Smooth muscle cell (in vitro differentiated cells): ENCODE data around the gene FAM237B. TPM values are rescaled to one million over a fixed set of nuclear protein-coding genes. Genes with fewer than 3 reads are reported as not detected.

Source experiments
- DNase-seq: peaks from one replicate; lab custom pipeline; 2025; ENCODE audit not compliant: unreplicated experiment; lab: John Stamatoyannopoulos, UW
- H2AFZ ChIP-seq: fragments of 200-600 bp; sonication (generic); 2 replicates; pipeline ENCODE4 v1.6.0; 2016; ENCODE audit warnings: antibody characterized with exemption, low read depth, mild to moderate bottlenecking
- H3F3A ChIP-seq: fragments of 200-600 bp; sonication (generic); 2 replicates; pipeline ENCODE4 v1.6.0; 2017; ENCODE audit warnings: antibody characterized with exemption, low read depth
- H3K27ac ChIP-seq: fragments of 200-600 bp; sonication (generic); 2 replicates; pipeline ENCODE4 v1.5.1; 2016; ENCODE audit warnings: low read depth, mild to moderate bottlenecking
- H3K27me3 ChIP-seq: fragments of 200-600 bp; sonication (generic); 2 replicates; pipeline ENCODE4 v1.6.1; 2016; ENCODE audit warnings: low read depth, mild to moderate bottlenecking
- H3K36me3 ChIP-seq: fragments of 200-600 bp; sonication (generic); 2 replicates; pipeline ENCODE4 v1.5.1; 2016; ENCODE audit warnings: low read depth
- H3K4me1 ChIP-seq: fragments of 200-600 bp; sonication (generic); 2 replicates; pipeline ENCODE4 v1.5.1; 2016; ENCODE audit warnings: low read depth
- H3K4me2 ChIP-seq: fragments of 200-600 bp; sonication (generic); 2 replicates; pipeline ENCODE4 v1.6.0; 2016; ENCODE audit warnings: mild to moderate bottlenecking
- H3K4me3 ChIP-seq: fragments of 200-600 bp; sonication (generic); 2 replicates; pipeline ENCODE4 v1.5.1; 2016; ENCODE audit warnings: mild to moderate bottlenecking
- H3K79me2 ChIP-seq: fragments of 200-600 bp; sonication (generic); 2 replicates; pipeline ENCODE4 v1.6.0; 2016; ENCODE audit warnings: low read depth, mild to moderate bottlenecking
- H3K9ac ChIP-seq: fragments of 200-600 bp; sonication (generic); 2 replicates; pipeline ENCODE4 v1.6.0; 2016; ENCODE audit warnings: low read depth
- H3K9me3 ChIP-seq: fragments of 200-600 bp; sonication (generic); replicated peaks from 2 replicates; pipeline ENCODE4 v1.5.1; 2016; ENCODE audit warnings: low read depth
- H4K20me1 ChIP-seq: fragments of 200-600 bp; sonication (generic); 2 replicates; pipeline ENCODE4 v1.6.0; 2016; ENCODE audit warnings: low read depth
- WGBS: methylation state at CpG from one replicate; pipeline ENCODE4 v1.1.7; 2016; ENCODE audit warnings: low lambda C conversion rate; 5-methylcytosine and 5-hydroxymethylcytosine counted together
- polyA plus RNA-seq: library from polyadenylated mRNA; unstranded; fragments of >200 nt; fragmentation: Nextera tagmentation; extraction: Ambion mirVana; gene quantifications from 2 replicates; pipeline ENCODE4 v1.2.1, GENCODE V29; 2016
- total RNA-seq: library from RNA; depleted of rRNA; stranded (reverse); fragments of >200 nt; gene quantifications from 2 replicates; pipeline ENCODE4 v1.2.3, GENCODE V29; 2014
- TF ChIP-seq, protein P1 (sequence below): fragments of 200-600 bp; sonication (generic); IDR thresholded peaks from 2 replicates; pipeline ENCODE4 v1.5.1; 2017; ENCODE audit warnings: borderline replicate concordance, mild to moderate bottlenecking, antibody characterized with exemption; ENCODE audit not compliant: insufficient read depth, poor library complexity, severe bottlenecking

The FAM237B gene
- total and polyA plus RNA-seq, 2 experiments from 2014 or later, result not detected

DNA sequence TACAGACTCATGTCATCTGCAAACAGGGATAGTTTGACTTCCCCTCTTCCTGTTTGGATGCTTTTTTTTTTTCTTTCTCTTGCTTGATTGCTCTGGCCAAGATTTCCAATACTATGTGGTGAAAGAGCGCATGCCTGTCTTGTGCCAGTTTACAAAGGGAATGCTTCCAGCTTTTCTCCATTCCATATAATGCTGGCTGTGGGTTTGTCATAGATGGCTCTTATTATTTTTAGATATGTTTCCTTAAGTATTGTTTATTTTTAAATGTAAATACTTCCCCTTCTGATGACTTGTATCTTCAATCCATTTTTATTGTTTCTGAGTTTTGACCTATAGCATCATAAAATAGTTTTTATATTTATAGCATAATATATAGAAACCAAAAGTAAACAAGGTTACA, 17.9 kb downstream of the FAM237B start:
- H3K9ac ChIP-seq, result no peak overlapping the region
- H3K4me2 ChIP-seq, result no peak overlapping the region
- no peaks in the 10 kb centered on the region for H3K36me3 ChIP-seq
- H3K9me3 ChIP-seq, result no peaks in the 10 kb centered on the region
- TF ChIP-seq, protein P1, sequence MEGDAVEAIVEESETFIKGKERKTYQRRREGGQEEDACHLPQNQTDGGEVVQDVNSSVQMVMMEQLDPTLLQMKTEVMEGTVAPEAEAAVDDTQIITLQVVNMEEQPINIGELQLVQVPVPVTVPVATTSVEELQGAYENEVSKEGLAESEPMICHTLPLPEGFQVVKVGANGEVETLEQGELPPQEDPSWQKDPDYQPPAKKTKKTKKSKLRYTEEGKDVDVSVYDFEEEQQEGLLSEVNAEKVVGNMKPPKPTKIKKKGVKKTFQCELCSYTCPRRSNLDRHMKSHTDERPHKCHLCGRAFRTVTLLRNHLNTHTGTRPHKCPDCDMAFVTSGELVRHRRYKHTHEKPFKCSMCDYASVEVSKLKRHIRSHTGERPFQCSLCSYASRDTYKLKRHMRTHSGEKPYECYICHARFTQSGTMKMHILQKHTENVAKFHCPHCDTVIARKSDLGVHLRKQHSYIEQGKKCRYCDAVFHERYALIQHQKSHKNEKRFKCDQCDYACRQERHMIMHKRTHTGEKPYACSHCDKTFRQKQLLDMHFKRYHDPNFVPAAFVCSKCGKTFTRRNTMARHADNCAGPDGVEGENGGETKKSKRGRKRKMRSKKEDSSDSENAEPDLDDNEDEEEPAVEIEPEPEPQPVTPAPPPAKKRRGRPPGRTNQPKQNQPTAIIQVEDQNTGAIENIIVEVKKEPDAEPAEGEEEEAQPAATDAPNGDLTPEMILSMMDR, result no peak
- 100% methylated on average over 1 of the region's 1 CpG for WGBS
- no peak overlapping the region for H2AFZ ChIP-seq
- no peak overlapping the region for H3K4me3 ChIP-seq
- no peaks in the 10 kb centered on the region for H3K79me2 ChIP-seq
- H3K27me3 ChIP-seq, result no peaks in the 10 kb centered on the region
- H3K27ac ChIP-seq, result no peak overlapping the region
- no peak for DNase-seq
- no peaks in the 10 kb centered on the region for H3K4me1 ChIP-seq
- H3F3A ChIP-seq, result no peaks in the 10 kb centered on the region
- H4K20me1 ChIP-seq, result no peaks in the 10 kb centered on the region

DNA sequence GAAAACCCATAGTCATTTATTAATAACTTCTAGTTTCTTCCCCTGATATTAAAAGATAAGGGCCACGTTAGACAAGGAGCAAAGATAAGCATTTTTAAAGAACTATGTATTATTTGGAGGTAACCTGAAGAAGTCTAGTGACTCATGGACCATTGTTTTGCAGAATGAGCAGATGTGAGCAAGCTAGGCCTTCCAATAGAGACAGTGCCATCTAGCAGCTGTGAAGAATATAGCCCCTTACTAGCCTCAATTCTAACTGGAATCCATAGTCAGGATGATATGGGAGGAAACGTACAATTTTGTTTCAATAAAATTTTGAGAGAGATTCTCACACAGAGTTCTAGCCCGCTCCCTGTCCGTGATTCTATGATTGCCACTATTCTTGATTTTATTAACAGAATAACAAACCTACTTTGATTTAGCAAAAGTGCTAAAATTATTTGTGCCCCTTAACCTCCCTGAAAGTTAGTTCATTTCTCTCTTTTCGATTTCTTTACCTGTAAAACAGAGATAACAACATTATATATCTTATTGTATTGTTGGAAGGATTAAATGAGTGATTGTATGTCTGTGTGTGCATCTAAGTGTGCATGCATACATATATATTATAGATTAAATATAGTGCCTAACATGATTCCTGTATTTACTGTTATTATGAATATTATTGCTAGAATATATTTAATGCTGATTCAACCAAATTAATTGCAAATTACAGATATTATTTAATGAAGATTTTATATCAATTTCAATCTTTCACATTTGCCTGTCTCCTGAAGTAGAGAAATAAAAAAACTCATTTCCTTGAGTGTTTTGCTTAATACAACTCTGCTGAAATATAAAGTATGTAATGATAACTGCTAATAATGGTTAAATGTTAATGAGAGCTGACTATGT, 22.7 kb downstream of the FAM237B start:
- Histone ChIP-seq H4K20me1 (no peaks in the 10 kb centered on the region), H3K4me2 (no peak overlapping the region), H3K27me3 (no peaks in the 10 kb centered on the region), H2AFZ (no peak overlapping the region), H3K4me3 (no peak overlapping the region), H3K9me3 (no peaks in the 10 kb centered on the region), H3K9ac (no peak overlapping the region), H3K79me2 (no peaks in the 10 kb centered on the region), H3K36me3 (no peaks in the 10 kb centered on the region), H3K27ac (no peak overlapping the region), H3K4me1 (no peaks in the 10 kb centered on the region), H3F3A (no peaks in the 10 kb centered on the region)
- 44% methylated on average over 5 of the region's 5 CpGs for WGBS
- TF ChIP-seq, protein P1, result peak; percentile 33
- DNase-seq, result no peak

DNA sequence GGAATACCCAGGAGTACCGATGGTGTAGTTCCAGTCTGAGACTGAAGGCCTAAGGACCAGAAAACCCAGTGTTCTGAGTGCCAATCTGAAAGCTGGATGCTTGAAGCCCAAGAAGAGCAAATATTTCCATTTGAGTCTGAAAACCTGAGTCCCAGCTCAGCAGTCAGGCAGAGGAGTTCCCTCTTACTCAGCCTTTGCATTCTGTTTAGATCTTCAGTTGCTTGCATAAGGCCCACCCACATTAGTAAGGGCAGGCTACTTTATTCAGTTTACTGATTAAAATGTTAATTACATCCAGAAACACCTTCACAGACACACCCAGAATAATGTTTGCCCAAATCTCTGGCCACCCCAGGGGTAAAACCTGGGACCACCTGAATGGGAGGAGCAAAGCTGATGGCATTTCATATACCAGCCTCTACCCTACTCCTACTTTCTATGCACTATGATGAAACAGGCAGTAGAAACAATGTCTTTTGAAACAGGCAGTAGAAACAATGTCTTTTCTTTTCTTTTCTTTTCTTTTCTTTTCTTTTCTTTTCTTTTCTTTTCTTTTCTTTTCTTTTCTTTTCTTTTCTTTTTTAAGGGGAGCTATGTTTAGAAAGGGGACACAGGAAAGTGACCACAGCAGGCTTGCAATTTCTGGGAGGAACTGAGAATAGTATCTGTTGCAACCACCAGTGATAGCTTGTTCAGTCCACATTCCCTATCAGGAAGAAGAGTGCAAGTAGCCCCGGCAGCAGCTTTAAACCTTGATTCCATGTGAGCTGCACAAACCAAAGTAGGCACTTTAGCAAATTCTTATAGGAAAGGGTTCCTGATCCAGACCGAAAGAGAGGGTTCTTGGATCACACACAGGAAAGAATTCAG, 30.6 kb downstream of the FAM237B start:
- 98% methylated on average over 3 of the region's 3 CpGs for WGBS
- Histone ChIP-seq H3K79me2 (no peaks in the 10 kb centered on the region), H2AFZ (no peak overlapping the region), H3K9ac (no peak overlapping the region), H3K4me1 (no peaks in the 10 kb centered on the region), H3F3A (no peaks in the 10 kb centered on the region), H3K36me3 (no peaks in the 10 kb centered on the region), H3K27me3 (no peaks in the 10 kb centered on the region), H3K27ac (no peak overlapping the region), H3K4me2 (no peak overlapping the region), H3K9me3 (no peaks in the 10 kb centered on the region), H4K20me1 (no peaks in the 10 kb centered on the region), H3K4me3 (no peak overlapping the region)
- TF ChIP-seq, protein P1, result no peak
- DNase-seq, result no peak
